Right lobe of liver (tissue), 6 donors: ENCODE data around the gene LPIN3. TPM values are rescaled to one million over a fixed set of nuclear protein-coding genes. Genes with fewer than 3 reads are reported as not detected.

Experiments used
- ATAC-seq, 4 donors: fragments of 200-7000 bp; cut with Tn5 transposase; one replicate each; pipeline ENCODE4 v1.9.1; 2020; ENCODE audit warnings: mild to moderate bottlenecking in 4 of 4, moderate library complexity in 4 of 4
- DNase-seq, 3 donors: peaks; one replicate each; pipeline ENCODE4 v3.0.0-alpha.2; 2020
- H3K27ac ChIP-seq, 3 donors: fragments of 200-600 bp; one replicate each; pipeline ENCODE4 v1.8.0; 2022
- H3K27me3 ChIP-seq, 2 donors: fragments of 200-600 bp; one replicate each; pipeline ENCODE4 v1.8.0; 2022
- H3K36me3 ChIP-seq, 4 donors: fragments of 200-600 bp; sonication (generic) in 1 of 4; one replicate each; pipeline versions ENCODE4 v1.5.1 to v1.8.0; 2017 to 2022; ENCODE audit warnings: control low read depth in 1 of 4
- H3K4me1 ChIP-seq, 4 donors: fragments of 200-600 bp; sonication (generic) in 1 of 4; one replicate each; pipeline versions ENCODE4 v1.5.1 to v1.8.0; 2017 to 2022; ENCODE audit warnings: control low read depth in 1 of 4
- H3K4me3 ChIP-seq, 3 donors: fragments of 200-600 bp; one replicate each; pipeline ENCODE4 v1.8.0; 2022
- H3K9me3 ChIP-seq, 4 donors: fragments of 200-600 bp; sonication (generic) in 1 of 4; one replicate each; pipeline versions ENCODE4 v1.5.1 to v1.8.0; 2017 to 2022; ENCODE audit warnings: control low read depth in 1 of 4
- CTCF ChIP-seq, 4 donors: fragments of 200-600 bp in 3 of 4; fragments of 450-650 bp in 1 of 4; IDR thresholded peaks; one replicate each; pipeline versions ENCODE4 v1.5.1 to v1.8.0; 2016 to 2022; ENCODE audit warnings: antibody characterized with exemption in 4 of 4, mild to moderate bottlenecking in 2 of 4
- POLR2A ChIP-seq: fragments of 450-650 bp; IDR thresholded peaks from one replicate; pipeline ENCODE4 v1.6.1; 2017; ENCODE audit warnings: antibody characterized with exemption, mild to moderate bottlenecking
- WGBS: methylation state at CpG from one replicate; pipeline ENCODE4 v1.1.6; 2018; ENCODE audit warnings: low coverage, low lambda C conversion rate; ENCODE audit not compliant: insufficient coverage; ENCODE audit errors: missing lambda C conversion rate; 5-methylcytosine and 5-hydroxymethylcytosine counted together
- intact Hi-C, 2 donors: fragments of 100-400 bp; cut with DNase I; formaldehyde crosslinking; loops; one replicate each; pipeline versions ENCODE4 v1.11.2 to v1.14.1; 2022
- total RNA-seq, 6 experiments: library from RNA; depleted of rRNA in 2 of 6; stranded (reverse); fragments of >200 nt in 2 of 6; fragmentation: NEBNext Ultra II Directional in 3 of 6; extraction: Animal tissue kit (Norgen Biotek cat#: 25700) in 3 of 6; gene quantifications; one replicate each; pipeline versions ENCODE4 v1.1.0 to v1.2.4, GENCODE V29; 2016 to 2023
- donor health status: DM: no; HTN: yes; CAD: no.
- donor health status: DM: no; HTN: no; CAD: no.
- donor health status: DM: no; HTN: no; CAD: no.
- donor health status: DM: no; HTN: yes; CAD: no.
- donor health status: DM: no; HTN: yes; CAD: no.

The LPIN3 gene
- total RNA-seq, 6 experiments from 2014 or later = 8.4 to 44.7 (median 23.4) TPM

DNA sequence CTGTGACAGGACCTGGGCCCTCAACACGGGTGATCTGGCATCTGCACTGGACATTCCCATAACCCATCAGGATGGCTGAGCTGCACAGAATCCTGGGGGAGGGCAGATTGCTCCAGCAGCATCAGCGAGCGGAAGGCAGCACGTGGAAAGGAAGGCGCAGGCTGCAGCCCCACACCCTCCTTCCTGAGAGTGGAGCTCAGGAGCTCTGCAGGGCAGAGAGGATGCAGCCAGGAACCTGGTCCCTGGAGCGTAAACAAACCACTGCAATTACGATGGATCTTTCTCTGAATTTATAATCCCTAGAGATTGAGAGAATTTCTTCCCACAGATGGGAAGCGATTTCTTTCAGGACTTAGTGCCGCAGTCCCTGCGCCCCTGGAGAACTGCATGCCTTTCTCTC is 65.7 kb downstream of the LPIN3 start:
- 82% methylated on average over 6 of the region's 10 CpGs for WGBS
- H3K27me3 ChIP-seq = no peaks in the 10 kb centered on the region
- DNase-seq (no peak), ATAC-seq (peak; percentile 47 to 69 (median 58))
- no peaks in the 10 kb centered on the region for H3K9me3 ChIP-seq
- peaks cover 0 to 43% (median 14%) of the 10 kb centered on the region in 4 donors for H3K36me3 ChIP-seq
- intact Hi-C loops = loop anchor here in 1 of 2 donors (5.0 kb wide), 1 partner anchor 44 kb away; no protein-coding TSS in a partner anchor
- no peak overlapping the region for H3K27ac ChIP-seq
- no peak overlapping the region for H3K4me3 ChIP-seq
- TF ChIP-seq CTCF (IDR thresholded peaks at IDR 0.05) (no peak), POLR2A (no peak)
- no peaks in the 10 kb centered on the region for H3K4me1 ChIP-seq

GRCh38 chr20:41406896-41407444 is 66.3 kb downstream of the LPIN3 start:
- Histone ChIP-seq H3K4me3 (no peak overlapping the region), H3K9me3 (no peaks in the 10 kb centered on the region), H3K27ac (no peak overlapping the region), H3K27me3 (no peaks in the 10 kb centered on the region), H3K36me3 (peaks cover 0 to 48% (median 14%) of the 10 kb centered on the region in 4 donors), H3K4me1 (no peaks in the 10 kb centered on the region)
- intact Hi-C loops = loop anchor here in 1 of 2 donors (5.0 kb wide), 1 partner anchor 45 kb away; no protein-coding TSS in a partner anchor
- TF ChIP-seq CTCF (IDR thresholded peaks at IDR 0.05) (no peak), POLR2A (no peak)
- 89% methylated on average over 3 of the region's 7 CpGs for WGBS
- ATAC-seq = no peak
- DNase-seq = no peak

DNA sequence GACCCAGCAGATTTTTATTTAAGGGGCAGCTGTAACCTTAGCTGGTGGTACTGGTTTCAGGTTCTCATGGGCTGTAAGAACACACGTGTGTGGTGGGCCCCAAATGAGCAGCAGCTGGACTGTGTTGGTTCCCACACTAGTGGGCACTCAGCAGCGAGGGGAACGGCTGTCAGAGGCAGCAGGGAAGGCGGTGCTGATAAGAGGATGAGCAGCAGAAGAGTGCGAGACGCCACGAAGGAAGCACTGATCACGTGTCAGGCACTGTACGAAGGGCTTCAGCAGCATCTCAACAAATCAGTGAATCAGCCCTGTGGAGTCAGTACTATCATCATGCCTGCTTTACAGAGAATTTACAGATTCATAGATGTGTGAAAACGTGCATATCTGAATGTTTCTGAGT is 67.0 kb downstream of the LPIN3 start:
- H3K4me3 ChIP-seq = no peak overlapping the region
- peaks cover 0 to 54% (median 14%) of the 10 kb centered on the region in 4 donors for H3K36me3 ChIP-seq
- ATAC-seq (peak in 1 of 4 donors; percentile 13), DNase-seq (no peak)
- 76% methylated on average over 9 of the region's 10 CpGs for WGBS
- H3K27me3 ChIP-seq = no peaks in the 10 kb centered on the region
- intact Hi-C loops = loop anchor here in 1 of 2 donors (5.0 kb wide), 1 partner anchor 45 kb away; no protein-coding TSS in a partner anchor
- no peaks in the 10 kb centered on the region for H3K9me3 ChIP-seq
- TF ChIP-seq CTCF (IDR thresholded peaks at IDR 0.05) = no peak
- TF ChIP-seq POLR2A = no peak
- no peak overlapping the region for H3K27ac ChIP-seq
- H3K4me1 ChIP-seq = no peaks in the 10 kb centered on the region

GRCh38 chr20:41408156-41408794 is 67.7 kb downstream of the LPIN3 start:
- ATAC-seq = peak in 1 of 4 donors; percentile 9
- WGBS = 57% methylated on average over 3 of the region's 5 CpGs

More at GRCh38 chr20:41408156-41408794, 67.7 kb downstream of the LPIN3 start:
- no peak for DNase-seq
- Histone ChIP-seq H3K27ac (no peak overlapping the region), H3K27me3 (no peaks in the 10 kb centered on the region), H3K4me1 (no peaks in the 10 kb centered on the region), H3K9me3 (no peaks in the 10 kb centered on the region), H3K36me3 (peaks cover 0 to 61% (median 17%) of the 10 kb centered on the region in 4 donors), H3K4me3 (no peak overlapping the region)
- intact Hi-C loops = loop anchor here in 1 of 2 donors (5.0 kb wide), 1 partner anchor 46 kb away; no protein-coding TSS in a partner anchor
- TF ChIP-seq CTCF (IDR thresholded peaks at IDR 0.05) (no peak), POLR2A (no peak)
